Activated naive CD4-positive, alpha-beta T cell treated with anti-CD3 and anti-CD28 coated beads, Interleukin-2, amount 50 U/mL, for 24 hours (primary cell): ENCODE results near the gene CCNC.

ENCODE experiments used
- H3K27ac Mint-ChIP-seq: one replicate; pipeline ENCODE4 v1.8.0; 2021; ENCODE audit warnings: mild to moderate bottlenecking, mixed read lengths
- H3K27me3 Mint-ChIP-seq: one replicate; pipeline ENCODE4 v1.8.0; 2021; ENCODE audit warnings: mixed read lengths
- H3K36me3 Mint-ChIP-seq: one replicate; pipeline ENCODE4 v1.8.0; 2021; ENCODE audit warnings: mixed read lengths
- H3K4me1 Mint-ChIP-seq: one replicate; pipeline ENCODE4 v1.8.0; 2021; ENCODE audit warnings: mixed read lengths
- H3K4me3 Mint-ChIP-seq: one replicate; pipeline ENCODE4 v1.8.0; 2021; ENCODE audit warnings: mild to moderate bottlenecking, mixed read lengths
- H3K9me3 Mint-ChIP-seq: one replicate; pipeline ENCODE4 v1.8.0; 2021; ENCODE audit warnings: mixed read lengths

The CCNC gene, protein sequence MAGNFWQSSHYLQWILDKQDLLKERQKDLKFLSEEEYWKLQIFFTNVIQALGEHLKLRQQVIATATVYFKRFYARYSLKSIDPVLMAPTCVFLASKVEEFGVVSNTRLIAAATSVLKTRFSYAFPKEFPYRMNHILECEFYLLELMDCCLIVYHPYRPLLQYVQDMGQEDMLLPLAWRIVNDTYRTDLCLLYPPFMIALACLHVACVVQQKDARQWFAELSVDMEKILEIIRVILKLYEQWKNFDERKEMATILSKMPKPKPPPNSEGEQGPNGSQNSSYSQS

DNA sequence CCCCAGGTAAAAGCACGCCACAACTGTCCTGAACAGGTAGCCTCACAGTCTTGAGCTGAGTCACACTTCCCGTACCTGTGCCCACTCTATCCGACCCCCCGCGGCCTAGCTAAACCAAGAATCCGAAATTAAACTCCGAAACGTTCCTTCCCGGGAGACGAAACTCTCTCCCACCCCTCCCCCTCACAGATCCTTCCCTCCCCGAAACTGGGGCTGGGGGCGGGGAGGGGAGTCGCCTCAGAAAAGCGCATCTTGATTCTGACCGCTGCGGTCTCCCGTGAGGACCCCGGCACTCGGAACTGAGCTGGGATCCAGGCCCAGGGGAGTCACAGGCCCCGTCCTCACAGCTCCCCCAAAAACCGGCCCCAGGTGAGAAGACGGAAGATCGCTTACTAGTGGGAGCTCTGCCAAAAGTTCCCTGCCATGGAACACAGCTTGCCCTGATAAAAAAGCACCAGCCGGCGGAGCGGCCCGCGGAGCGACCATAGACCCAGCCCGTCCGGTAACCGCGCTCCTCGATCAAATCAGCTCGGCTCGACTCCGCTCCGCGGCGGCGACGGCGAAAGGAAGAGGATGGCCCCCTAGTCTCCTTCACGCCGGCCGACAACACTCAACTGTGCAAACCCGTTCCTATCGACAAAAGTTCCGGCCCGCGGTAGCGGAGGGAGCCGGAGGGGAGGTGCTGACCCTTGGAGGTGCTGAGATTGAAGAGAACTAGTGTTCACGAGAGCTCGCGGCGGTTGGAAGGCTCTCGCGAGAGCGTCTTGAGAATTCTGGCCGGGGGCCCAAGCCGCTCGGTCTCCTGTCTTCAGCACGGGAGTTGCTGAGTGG, at the start of gene CCNC:
CCNC (minus strand) TSS at position 558 of the 831 bp plus-strand sequence; CDS start at position 425, 133 bp downstream.
- Mint-ChIP-seq H3K4me3 (peak within 1 kb of the TSS; percentile 100), H3K4me1 (peaks cover 43% of the 10 kb centered on the region), H3K27me3 (no peaks in the 10 kb centered on the region), H3K27ac (peak within 1 kb of the TSS; percentile 99), H3K36me3 (peaks cover 5% of the 10 kb centered on the region), H3K9me3 (no peaks in the 10 kb centered on the region)

DNA sequence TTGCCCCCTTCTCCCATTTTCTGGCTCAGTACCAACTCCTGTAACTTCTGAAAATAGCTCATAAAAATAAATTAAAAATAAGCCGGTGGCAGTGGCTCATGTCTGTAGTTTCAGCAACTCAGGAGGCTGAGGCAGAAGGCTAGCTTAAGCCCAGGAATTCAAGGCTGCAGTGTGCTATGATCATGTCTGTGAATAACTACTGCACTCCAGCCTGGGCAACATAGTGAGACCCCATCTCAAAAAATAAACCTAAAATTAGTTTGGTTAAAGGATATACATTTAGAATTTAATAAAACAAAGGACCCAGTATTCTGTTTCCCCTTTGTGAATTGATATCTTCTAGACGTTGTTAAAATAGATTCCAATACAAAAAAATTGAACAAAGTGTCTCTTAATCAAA, 48.7 kb upstream of the CCNC start:
- H3K27me3 Mint-ChIP-seq, result peaks cover 60% of the 10 kb centered on the region
- no peak overlapping the region for H3K27ac Mint-ChIP-seq
- H3K4me3 Mint-ChIP-seq, result no peak overlapping the region
- H3K4me1 Mint-ChIP-seq, result peaks cover 9% of the 10 kb centered on the region
- peaks cover 5% of the 10 kb centered on the region for H3K9me3 Mint-ChIP-seq
- H3K36me3 Mint-ChIP-seq, result no peaks in the 10 kb centered on the region

DNA sequence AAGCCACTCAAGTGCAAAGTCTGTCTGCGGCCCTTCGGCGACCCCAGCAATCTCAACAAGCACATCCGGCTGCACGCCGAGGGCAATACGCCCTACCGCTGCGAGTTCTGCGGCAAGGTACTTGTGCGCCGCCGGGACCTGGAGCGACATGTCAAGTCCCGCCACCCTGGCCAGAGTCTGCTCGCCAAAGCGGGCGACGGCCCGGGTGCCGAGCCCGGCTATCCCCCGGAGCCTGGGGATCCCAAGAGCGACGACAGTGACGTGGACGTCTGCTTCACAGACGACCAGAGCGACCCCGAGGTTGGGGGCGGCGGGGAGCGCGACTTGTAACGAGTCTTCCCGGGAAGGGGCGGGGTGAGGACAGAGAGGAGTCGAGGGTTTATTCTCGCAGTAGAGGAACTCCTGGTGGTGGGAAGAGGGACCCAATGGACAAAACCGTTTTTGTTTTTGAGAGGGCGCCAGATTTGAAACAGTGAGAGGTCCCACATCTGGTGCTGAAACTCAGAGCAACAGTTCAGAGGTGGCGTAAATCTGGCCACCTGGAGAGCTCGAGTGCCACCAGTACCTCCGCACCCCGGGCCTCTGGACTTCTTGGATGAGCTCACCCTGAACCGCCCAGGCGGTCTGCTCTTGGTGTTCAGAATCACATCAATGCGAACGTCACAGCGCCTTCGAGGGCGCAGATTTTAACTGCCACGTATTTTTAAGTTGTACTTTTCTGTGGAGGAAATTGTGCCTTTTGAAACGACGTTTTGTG, 46.1 kb upstream of the CCNC start:
- H3K4me3 Mint-ChIP-seq, result peak overlapping the region; percentile 74
- peak overlapping the region; percentile 77 for H3K27ac Mint-ChIP-seq
- no peaks in the 10 kb centered on the region for H3K36me3 Mint-ChIP-seq
- peaks cover 28% of the 10 kb centered on the region for H3K4me1 Mint-ChIP-seq
- peaks cover 5% of the 10 kb centered on the region for H3K9me3 Mint-ChIP-seq
- H3K27me3 Mint-ChIP-seq, result peaks cover 65% of the 10 kb centered on the region

DNA sequence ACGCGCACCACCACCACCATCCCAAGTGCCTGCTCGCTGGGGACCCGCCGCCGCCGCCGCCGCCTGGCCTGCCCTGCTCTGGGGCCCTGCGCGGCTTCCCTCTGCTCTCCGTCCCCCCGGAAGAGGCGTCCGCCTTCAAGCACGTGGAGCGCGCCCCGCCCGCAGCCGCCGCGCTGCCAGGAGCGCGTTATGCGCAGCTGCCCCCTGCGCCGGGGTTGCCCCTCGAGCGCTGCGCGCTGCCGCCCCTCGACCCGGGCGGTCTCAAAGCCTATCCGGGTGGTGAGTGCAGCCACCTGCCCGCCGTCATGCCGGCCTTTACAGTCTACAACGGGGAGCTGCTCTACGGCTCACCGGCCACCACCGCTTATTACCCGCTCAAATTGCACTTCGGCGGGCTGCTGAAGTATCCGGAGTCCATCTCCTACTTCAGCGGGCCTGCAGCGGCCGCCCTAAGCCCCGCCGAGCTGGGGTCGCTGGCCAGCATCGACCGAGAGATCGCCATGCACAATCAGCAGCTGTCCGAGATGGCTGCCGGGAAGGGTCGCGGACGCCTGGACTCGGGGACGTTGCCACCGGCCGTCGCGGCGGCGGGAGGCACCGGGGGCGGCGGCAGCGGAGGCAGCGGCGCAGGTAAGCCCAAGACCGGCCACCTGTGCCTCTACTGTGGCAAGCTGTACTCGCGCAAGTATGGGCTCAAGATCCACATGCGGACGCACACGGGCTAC, 45.4 kb upstream of the CCNC start:
- Mint-ChIP-seq H3K9me3 (peaks cover 5% of the 10 kb centered on the region), H3K4me3 (peak overlapping the region; percentile 74), H3K4me1 (peaks cover 28% of the 10 kb centered on the region), H3K27ac (no peak overlapping the region), H3K27me3 (peaks cover 69% of the 10 kb centered on the region), H3K36me3 (no peaks in the 10 kb centered on the region)

DNA sequence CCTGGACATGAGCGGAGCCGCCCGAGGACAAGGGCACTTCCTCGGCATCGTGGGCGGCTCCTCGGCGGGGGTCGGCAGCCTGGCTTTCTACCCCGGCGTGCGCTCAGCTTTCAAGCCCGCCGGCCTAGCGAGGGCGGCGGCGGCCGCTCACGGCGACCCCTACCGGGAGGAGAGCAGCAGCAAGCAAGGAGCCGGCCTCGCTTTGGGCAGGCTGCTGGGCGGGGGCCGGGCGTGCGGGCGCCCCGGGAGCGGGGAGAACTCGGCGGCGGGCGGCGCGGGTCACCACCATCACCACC, 44.9 kb upstream of the CCNC start:
- Mint-ChIP-seq H3K9me3 (peaks cover 3% of the 10 kb centered on the region), H3K27me3 (peaks cover 71% of the 10 kb centered on the region), H3K4me3 (peak overlapping the region; percentile 36), H3K36me3 (no peaks in the 10 kb centered on the region), H3K4me1 (peaks cover 28% of the 10 kb centered on the region), H3K27ac (no peak overlapping the region)

DNA sequence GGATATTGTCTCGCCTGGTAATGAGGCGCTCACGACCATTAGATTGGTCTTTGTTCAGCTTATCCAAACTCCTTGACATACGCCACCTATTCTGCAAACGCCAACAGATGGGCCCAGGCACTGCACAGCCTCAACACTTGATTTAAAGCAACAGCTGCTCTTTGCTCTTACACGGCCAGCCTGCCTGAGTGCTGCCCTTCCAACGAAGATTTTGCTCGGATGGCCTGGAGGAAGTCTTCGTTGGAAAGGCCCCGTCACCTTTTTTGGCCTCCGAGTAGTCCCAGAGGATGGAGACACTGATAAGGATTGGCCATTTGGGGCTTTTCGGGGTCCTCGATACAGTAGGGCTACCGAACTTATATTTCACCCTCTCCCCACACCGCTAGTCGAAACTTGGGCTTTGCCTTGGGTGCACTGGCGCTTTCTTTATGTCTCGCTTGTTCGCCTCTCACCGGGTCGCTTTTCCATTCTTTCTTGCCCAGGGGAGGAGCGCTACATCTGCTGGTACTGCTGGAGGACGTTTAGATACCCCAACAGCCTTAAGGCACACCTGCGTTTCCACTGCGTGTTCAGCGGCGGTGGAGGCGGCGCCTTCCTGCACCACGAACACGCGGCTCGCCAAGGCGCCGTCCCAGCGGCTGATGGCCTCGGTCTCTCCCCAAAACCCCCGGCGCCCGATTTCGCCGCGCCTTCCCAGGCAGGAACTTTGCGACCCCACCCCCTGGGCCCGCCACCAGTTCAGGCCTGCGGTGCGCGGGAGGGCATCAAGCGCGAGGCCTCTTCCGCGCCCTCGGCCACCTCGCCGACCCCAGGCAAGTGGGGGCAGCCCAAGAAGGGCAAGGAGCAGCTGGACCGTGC, 44.3 kb upstream of the CCNC start:
- Mint-ChIP-seq H3K36me3 (no peaks in the 10 kb centered on the region), H3K4me1 (peaks cover 28% of the 10 kb centered on the region), H3K27ac (no peak overlapping the region), H3K9me3 (no peaks in the 10 kb centered on the region), H3K4me3 (peak overlapping the region; percentile 36), H3K27me3 (peaks cover 72% of the 10 kb centered on the region)

DNA sequence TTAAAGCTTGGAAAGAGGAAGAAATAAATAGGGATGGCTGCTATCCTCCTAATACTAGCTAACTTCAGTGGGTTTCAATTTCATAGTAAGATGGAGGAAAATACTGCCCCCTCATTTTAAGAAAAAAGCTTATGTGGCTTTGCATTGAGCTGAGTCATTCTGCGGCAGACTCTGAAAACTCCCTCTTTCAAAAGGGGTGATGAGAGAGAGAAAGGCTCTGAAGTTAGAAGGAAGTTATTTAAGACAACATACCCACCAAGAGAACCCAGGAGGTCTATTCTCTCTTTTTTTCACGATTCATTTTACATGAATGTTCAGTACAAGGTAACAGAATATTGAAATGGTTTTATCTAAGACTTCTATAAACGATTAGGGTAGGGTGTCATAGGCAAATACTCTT, 42.7 kb upstream of the CCNC start:
- Mint-ChIP-seq H3K9me3 (no peaks in the 10 kb centered on the region), H3K27me3 (peaks cover 69% of the 10 kb centered on the region), H3K4me3 (no peak overlapping the region), H3K4me1 (peaks cover 28% of the 10 kb centered on the region), H3K36me3 (no peaks in the 10 kb centered on the region), H3K27ac (peak overlapping the region; percentile 9)

DNA sequence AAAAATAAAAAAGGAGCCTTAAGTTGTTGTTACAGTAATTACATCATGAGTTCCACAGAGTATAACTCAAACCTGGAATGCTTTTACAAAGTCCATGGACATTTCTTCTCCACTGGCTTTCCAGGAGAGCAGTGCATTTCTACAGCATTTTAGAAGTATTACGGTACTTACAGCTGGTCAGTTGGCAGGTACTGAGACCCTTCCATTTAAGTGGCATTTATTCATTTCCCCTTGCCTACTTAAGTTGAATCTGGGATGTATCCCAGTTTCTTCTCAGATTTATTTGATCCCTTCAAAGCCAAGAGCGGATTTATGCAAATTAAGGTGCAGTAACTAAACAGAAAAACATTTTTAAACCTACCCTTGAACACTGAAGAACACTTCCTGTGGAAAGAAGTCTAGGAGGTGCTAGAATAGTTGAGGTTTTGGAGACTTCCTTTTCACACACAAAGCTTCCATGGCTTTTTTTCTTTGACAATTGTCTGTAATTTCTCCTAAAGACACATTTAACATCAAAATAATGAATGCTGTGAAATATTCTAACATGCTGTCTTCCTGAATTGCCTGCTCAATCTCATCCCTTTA, 41.5 kb upstream of the CCNC start:
- H3K9me3 Mint-ChIP-seq, result no peaks in the 10 kb centered on the region
- H3K4me3 Mint-ChIP-seq, result no peak overlapping the region
- peaks cover 67% of the 10 kb centered on the region for H3K27me3 Mint-ChIP-seq
- H3K4me1 Mint-ChIP-seq, result peaks cover 27% of the 10 kb centered on the region
- no peaks in the 10 kb centered on the region for H3K36me3 Mint-ChIP-seq
- peak overlapping the region; percentile 23 for H3K27ac Mint-ChIP-seq

DNA sequence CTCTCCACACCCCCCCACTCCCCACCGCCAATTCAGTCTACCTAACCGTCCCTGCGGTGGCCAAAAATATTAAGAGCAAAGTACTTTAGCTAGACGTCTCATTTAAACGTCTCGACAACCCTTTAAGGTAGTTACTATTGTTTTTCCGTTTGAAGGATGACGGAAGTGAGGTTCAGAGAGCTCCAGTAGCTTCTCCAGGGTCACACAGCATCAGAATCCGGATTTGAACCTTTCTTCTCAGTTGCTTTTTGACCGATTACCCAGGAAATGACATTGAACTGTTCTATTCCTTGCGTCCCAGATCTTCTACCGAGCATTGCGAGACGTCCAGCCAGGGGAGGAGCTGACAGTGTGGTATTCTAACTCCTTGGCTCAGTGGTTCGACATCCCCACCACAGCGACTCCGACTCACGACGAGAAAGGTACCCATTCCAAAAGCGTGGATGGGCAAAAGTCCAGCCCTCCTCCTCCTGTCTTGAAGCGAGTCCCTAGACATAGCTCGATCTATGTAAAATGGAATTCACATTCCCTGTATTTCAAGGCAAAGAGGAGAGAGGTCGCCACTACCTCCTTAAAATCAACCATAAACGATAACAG, 40.5 kb upstream of the CCNC start:
- no peaks in the 10 kb centered on the region for H3K36me3 Mint-ChIP-seq
- peak overlapping the region; percentile 6 for H3K27ac Mint-ChIP-seq
- H3K9me3 Mint-ChIP-seq, result no peaks in the 10 kb centered on the region
- no peak overlapping the region for H3K4me3 Mint-ChIP-seq
- peaks cover 27% of the 10 kb centered on the region for H3K4me1 Mint-ChIP-seq
- peaks cover 70% of the 10 kb centered on the region for H3K27me3 Mint-ChIP-seq

DNA sequence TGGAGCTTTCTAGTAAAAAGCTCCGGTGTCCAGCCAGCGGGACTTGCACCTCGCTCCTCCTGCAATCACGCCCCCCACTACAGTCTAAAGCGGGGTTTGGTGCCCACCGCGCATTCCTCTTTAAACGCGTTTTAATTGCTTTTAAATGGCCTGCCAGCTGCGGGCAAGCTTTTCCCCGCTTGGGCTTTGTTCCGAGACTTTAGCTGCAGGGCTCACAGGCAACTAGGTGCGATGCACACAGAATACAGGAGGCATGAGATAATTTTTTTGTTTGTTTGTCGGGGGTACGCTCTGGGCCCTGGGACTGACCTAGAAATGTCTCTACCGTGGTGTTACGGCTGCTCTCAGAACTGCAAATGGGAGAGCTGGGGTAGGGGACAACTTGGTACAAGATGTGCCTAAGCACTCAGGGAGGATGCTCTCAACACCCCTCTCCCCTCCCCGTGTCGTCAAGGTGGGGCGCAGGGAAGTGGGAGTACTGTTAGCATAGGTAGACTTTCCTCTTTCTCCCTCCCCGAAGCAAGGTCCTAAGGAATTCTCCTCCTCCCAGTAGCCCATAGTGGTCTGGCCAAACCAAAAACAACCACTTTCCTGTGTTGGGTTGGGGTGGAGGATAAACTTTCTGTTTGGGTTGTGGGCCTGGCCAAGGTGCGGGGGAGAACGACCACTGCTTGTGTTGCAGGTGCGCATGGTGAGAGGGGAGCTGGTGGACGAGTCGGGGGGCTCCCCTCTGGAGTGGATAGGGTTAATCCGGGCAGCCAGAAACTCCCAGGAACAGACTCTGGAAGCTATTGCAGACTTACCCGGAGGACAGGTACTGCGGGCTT, 39.8 kb upstream of the CCNC start:
- no peaks in the 10 kb centered on the region for H3K36me3 Mint-ChIP-seq
- H3K27me3 Mint-ChIP-seq, result peaks cover 73% of the 10 kb centered on the region
- no peaks in the 10 kb centered on the region for H3K9me3 Mint-ChIP-seq
- H3K27ac Mint-ChIP-seq, result peak overlapping the region; percentile 72
- peaks cover 29% of the 10 kb centered on the region for H3K4me1 Mint-ChIP-seq
- no peak overlapping the region for H3K4me3 Mint-ChIP-seq

DNA sequence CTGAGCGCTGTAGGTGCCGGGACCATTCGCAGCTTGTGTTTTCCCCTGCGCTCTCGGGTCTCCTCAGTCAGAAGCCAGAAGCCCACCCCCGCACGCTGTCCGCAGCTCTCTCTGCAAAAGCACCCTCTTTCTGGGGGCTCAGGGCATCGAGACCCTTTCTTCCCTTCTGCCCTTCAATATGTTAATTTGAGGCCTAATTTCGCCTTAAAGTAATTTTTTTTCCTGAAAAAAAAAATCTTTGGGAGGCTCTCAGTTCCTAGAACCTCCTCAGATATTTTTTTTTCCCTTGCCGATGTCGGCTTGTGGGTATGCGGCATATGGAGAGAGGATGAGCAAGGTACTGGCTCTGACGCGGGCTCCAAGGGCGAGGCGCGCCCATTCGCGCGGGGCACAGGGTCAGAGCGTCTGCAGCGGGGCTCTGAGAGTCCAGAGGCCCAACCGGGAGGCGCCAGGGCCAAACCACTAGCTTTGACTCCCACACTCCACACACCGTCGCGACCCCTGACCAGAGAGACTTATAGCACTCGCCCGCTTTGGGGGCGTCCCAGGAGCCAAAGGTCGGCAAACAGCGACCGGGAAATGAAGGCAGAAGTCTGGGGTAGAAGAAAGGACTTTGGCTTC, 39.1 kb upstream of the CCNC start:
- Mint-ChIP-seq H3K27me3 (peaks cover 77% of the 10 kb centered on the region), H3K4me3 (no peak overlapping the region), H3K36me3 (no peaks in the 10 kb centered on the region), H3K27ac (peak overlapping the region; percentile 8), H3K9me3 (no peaks in the 10 kb centered on the region), H3K4me1 (peaks cover 34% of the 10 kb centered on the region)

DNA sequence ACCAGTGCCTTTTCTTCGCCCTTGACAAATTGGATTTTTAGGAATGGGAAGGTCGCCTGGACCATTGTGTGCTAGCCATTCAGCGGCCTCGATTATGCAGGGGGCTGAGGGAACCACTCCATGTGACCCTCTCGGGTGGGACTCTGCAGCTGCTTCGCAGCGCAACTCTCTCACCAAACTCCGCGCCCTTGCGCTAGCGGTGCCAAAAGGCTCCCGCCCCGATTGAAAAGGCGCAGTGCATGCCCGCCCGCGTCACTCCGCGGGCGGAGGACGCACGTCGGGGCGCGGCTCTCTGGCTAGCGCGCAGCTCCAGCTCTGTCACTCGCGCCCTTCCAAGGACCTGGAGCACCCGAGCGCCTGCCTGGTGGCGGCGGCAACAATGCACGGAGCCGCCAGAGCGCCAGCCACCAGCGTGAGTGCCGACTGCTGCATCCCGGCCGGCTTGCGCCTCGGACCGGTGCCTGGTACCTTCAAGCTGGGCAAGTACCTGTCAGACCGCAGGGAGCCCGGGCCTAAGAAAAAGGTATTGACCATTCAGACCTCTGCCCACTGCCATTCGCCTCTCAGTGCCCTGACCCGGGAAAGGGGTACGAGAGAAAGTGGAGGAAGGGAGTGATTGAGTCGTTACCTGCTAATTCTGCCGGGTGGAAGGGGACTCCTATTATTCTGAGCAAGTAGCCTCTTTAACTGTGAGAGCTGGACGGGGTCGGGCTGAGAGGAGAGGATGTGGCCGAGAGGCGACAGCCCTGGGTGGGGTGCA, 38.4 kb upstream of the CCNC start, which contains the start of gene PRDM13:
PRDM13 (plus strand) TSS at position 178 of the 760 bp plus-strand sequence; CDS start at position 380, 202 bp downstream.
- H3K27me3 Mint-ChIP-seq, result peaks cover 78% of the 10 kb centered on the region
- H3K4me3 Mint-ChIP-seq, result no peak within 1 kb of the TSS
- H3K9me3 Mint-ChIP-seq, result no peaks in the 10 kb centered on the region
- peaks cover 36% of the 10 kb centered on the region for H3K4me1 Mint-ChIP-seq
- H3K36me3 Mint-ChIP-seq, result no peaks in the 10 kb centered on the region
- H3K27ac Mint-ChIP-seq, result peak within 1 kb of the TSS; percentile 8
